HepG2 (cell line): ENCODE data around the gene ANKRD65. TPM values are rescaled to one million over a fixed set of nuclear protein-coding genes. Genes with fewer than 3 reads are reported as not detected.
A peak's percentile ranks its signal among the peaks of the same experiment; 100 is the strongest.

Experiments used
- ATAC-seq: fragments of 200-7000 bp; cut with Tn5 transposase; 3 replicates; pipeline ENCODE4 v1.9.1; 2020; ENCODE audit warnings: mild to moderate bottlenecking, moderate library complexity
- BruUV-seq: library from RNA; stranded (reverse); fragments of 400-500 nt; replicated peaks from 2 replicates; lab custom pipeline; 2021; lab: Mats Ljungman, UMichigan
- CTCF ChIA-PET: fragments of 300-600 bp; formaldehyde crosslinking; extraction: SDS; loops from one replicate; lab custom pipeline; 2021; ENCODE audit warnings: low total read pairs, inconsistent platforms, low intra/inter-chr PET ratio; lab: Yijun Ruan, JAX
- POLR2A ChIA-PET: fragments of 350-600 bp; sonication (Branson Sonifier 250); formaldehyde crosslinking; loops from one replicate; lab custom pipeline; 2020; ENCODE audit warnings: antibody characterized with exemption, inconsistent platforms; lab: Yijun Ruan, JAX
- DNase-seq: peaks from one replicate; pipeline ENCODE4 v3.0.0-alpha.2; 2015; ENCODE audit warnings: low spot score
- FAIRE-seq: peaks from 3 replicates; lab custom pipeline; 2011; peaks lifted over from hg19 to GRCh38; lab: Jason Lieb, UNC
- H2AFZ ChIP-seq: one replicate; pipeline ENCODE4 v1.6.1; 2011; ENCODE audit warnings: low read length, inconsistent platforms
- H3K27ac ChIP-seq: fragments of 300-600 bp; 3 replicates; pipeline ENCODE4 v1.8.0; 2011; ENCODE audit warnings: mixed run types, mild to moderate bottlenecking, mixed read lengths, low read length, inconsistent platforms; ENCODE audit not compliant: insufficient read depth; ENCODE audit errors: extremely low read length
- H3K27me3 ChIP-seq, 2 experiments: fragments of 200-600 bp in 1 of 2; 2 replicates in 1 of 2; 3 replicates in 1 of 2; pipeline versions ENCODE4 v1.6.0 to v1.8.0; 2011; ENCODE audit warnings: low read length in 2 of 2, mild to moderate bottlenecking in 2 of 2, moderate library complexity in 2 of 2, inconsistent platforms in 1 of 2; ENCODE audit not compliant: insufficient read depth in 2 of 2, control insufficient read depth in 1 of 2
- H3K36me3 ChIP-seq, 2 experiments: fragments of 200-600 bp in 1 of 2; replicated peaks in 1 of 2; 2 replicates in 1 of 2; 3 replicates in 1 of 2; pipeline versions ENCODE4 v1.5.1 to v1.8.0; 2011; ENCODE audit warnings: low read length in 2 of 2, inconsistent platforms in 1 of 2; ENCODE audit not compliant: insufficient read depth in 2 of 2, control insufficient read depth in 1 of 2
- H3K4me1 ChIP-seq: 2 replicates; pipeline ENCODE4 v1.5.1; 2012; ENCODE audit warnings: low read length, inconsistent platforms; ENCODE audit not compliant: insufficient read depth
- H3K4me2 ChIP-seq: 2 replicates; pipeline ENCODE4 v1.6.0; 2011; ENCODE audit warnings: low read depth, low read length, inconsistent platforms
- H3K4me3 ChIP-seq, 3 experiments: fragments of 200-600 bp in 1 of 3; sonication (generic), shearing (Covaris generic) in 1 of 3; replicated peaks in 1 of 3; 2 replicates each; pipeline ENCODE4 v1.5.1; 2011 to 2016; ENCODE audit warnings: low read length in 3 of 3, inconsistent platforms in 2 of 3, low read depth in 2 of 3, mild to moderate bottlenecking in 2 of 3, control low read depth in 1 of 3, mixed read lengths in 1 of 3; ENCODE audit not compliant: insufficient read depth in 1 of 3
- H3K79me2 ChIP-seq: one replicate; pipeline ENCODE4 v1.6.1; 2011; ENCODE audit warnings: low read length, inconsistent platforms; ENCODE audit not compliant: insufficient read depth
- H3K9ac ChIP-seq: 2 replicates; pipeline ENCODE4 v1.6.0; 2011; ENCODE audit warnings: mild to moderate bottlenecking, low read depth, low read length, inconsistent platforms; ENCODE audit not compliant: insufficient read depth
- H3K9me3 ChIP-seq: 2 replicates; pipeline ENCODE4 v1.5.1; 2012; ENCODE audit warnings: mild to moderate bottlenecking, low read length
- H4K20me1 ChIP-seq: 2 replicates; pipeline ENCODE4 v1.6.0; 2011; ENCODE audit warnings: inconsistent platforms, mild to moderate bottlenecking, low read length, moderate library complexity; ENCODE audit not compliant: insufficient read depth
- HNRNPH1 ChIP-seq: fragments of 200-400 bp; formaldehyde crosslinking; optimal IDR thresholded peaks from 2 replicates; pipeline ENCODE3; 2017; ENCODE audit warnings: mild to moderate bottlenecking, low read depth, low read length
- MEIS2 ChIP-seq: sonication (generic); formaldehyde crosslinking; IDR thresholded peaks from 2 replicates; pipeline ENCODE4 v1.9.0; 2021; ENCODE audit warnings: mild to moderate bottlenecking, missing genetic modification reagents
- MIER3 ChIP-seq: IDR thresholded peaks from 2 replicates; pipeline ENCODE4 v1.6.1; 2016; ENCODE audit warnings: missing compliant biosample characterization, borderline replicate concordance
- MZF1 ChIP-seq: sonication (generic); formaldehyde crosslinking; IDR thresholded peaks from 2 replicates; pipeline ENCODE4 v1.8.1; 2023; ENCODE audit warnings: mild to moderate bottlenecking, missing genetic modification reagents, borderline replicate concordance
- NCOR1 ChIP-seq: fragments of 200-600 bp; sonication (generic); IDR thresholded peaks from 2 replicates; pipeline ENCODE4 v1.7.0; 2017; ENCODE audit warnings: antibody characterized with exemption, low read length, borderline replicate concordance
- NFYC ChIP-seq: IDR thresholded peaks from 2 replicates; pipeline ENCODE4 v1.6.1; 2016; ENCODE audit warnings: missing genetic modification reagents, missing compliant biosample characterization
- PHF20 ChIP-seq: sonication (generic); formaldehyde crosslinking; IDR thresholded peaks from 2 replicates; pipeline ENCODE4 v1.5.0; 2020; ENCODE audit warnings: mild to moderate bottlenecking, missing genetic modification reagents
- RBAK ChIP-seq: sonication (generic); formaldehyde crosslinking; IDR thresholded peaks from 2 replicates; pipeline ENCODE4 v1.5.1; 2020; ENCODE audit warnings: mild to moderate bottlenecking, missing genetic modification reagents
- SP5 ChIP-seq: IDR thresholded peaks from 2 replicates; pipeline ENCODE4 v1.6.1; 2016; ENCODE audit warnings: low read depth, borderline replicate concordance
- ZMYM3 ChIP-seq: sonication (generic); formaldehyde crosslinking; IDR thresholded peaks from 2 replicates; pipeline ENCODE4 v1.5.1; 2020; ENCODE audit warnings: mild to moderate bottlenecking, missing genetic modification reagents
- ZNF12 ChIP-seq: sonication (generic); formaldehyde crosslinking; IDR thresholded peaks from 2 replicates; pipeline ENCODE4 v1.5.0; 2020; ENCODE audit warnings: missing genetic modification reagents
- ZNF598 ChIP-seq: sonication (generic); formaldehyde crosslinking; IDR thresholded peaks from 2 replicates; pipeline ENCODE4 v1.5.1; 2020; ENCODE audit warnings: mild to moderate bottlenecking, missing genetic modification reagents, borderline replicate concordance
- ZNF713 ChIP-seq: sonication (generic); formaldehyde crosslinking; IDR thresholded peaks from 2 replicates; pipeline ENCODE4 v1.4.0; 2020; ENCODE audit warnings: mild to moderate bottlenecking, missing genetic modification reagents
- WGBS: methylation state at CpG from one replicate; pipeline ENCODE4 v1.1.6; 2017; ENCODE audit warnings: low lambda C conversion rate; 5-methylcytosine and 5-hydroxymethylcytosine counted together
- in situ Hi-C: cut with HindIII; loops from 2 replicates; pipeline ENCODE4 v1.10.0; 2017; ENCODE audit warnings: low pct_unique_long_range_greater_than_20kb; ENCODE audit not compliant: extremely low pct_ligation_motif_present
- intact Hi-C: fragments of 100-400 bp; cut with micrococcal nuclease; formaldehyde crosslinking; loops from one replicate; pipeline ENCODE4 v1.10.0; 2022; ENCODE audit not compliant: unreplicated experiment
- polyA plus RNA-seq, 8 experiments: library from polyadenylated mRNA; depleted of rRNA in 3 of 8; stranded (reverse) in 7 of 8; unstranded in 1 of 8; fragments of >200 nt; fragmentation: Illumina TruSeq in 4 of 8; extraction: Trizol in 4 of 8; gene quantifications; 2 replicates each; pipeline versions ENCODE4 v1.2.1 to v1.2.3, GENCODE V29; 2011 to 2016; ENCODE audit warnings: low read depth in 4 of 8, missing spikeins in 1 of 8, mixed read lengths in 1 of 8; ENCODE audit not compliant: insufficient read depth in 1 of 8
- total RNA-seq, 5 experiments: library from RNA; depleted of rRNA; stranded (reverse); fragments of >200 nt; fragmentation: Illumina TruSeq; extraction: Trizol; gene quantifications; 2 replicates each; pipeline ENCODE4 v1.2.3, GENCODE V29; 2016; ENCODE audit warnings: low read depth in 1 of 5

Gene ANKRD65
- total and polyA plus RNA-seq, 2 of the 13 experiments (the other 11 are each of a cell fraction or from before 2014, with no cell fraction given), result 12.1 to 30.1 TPM

DNA sequence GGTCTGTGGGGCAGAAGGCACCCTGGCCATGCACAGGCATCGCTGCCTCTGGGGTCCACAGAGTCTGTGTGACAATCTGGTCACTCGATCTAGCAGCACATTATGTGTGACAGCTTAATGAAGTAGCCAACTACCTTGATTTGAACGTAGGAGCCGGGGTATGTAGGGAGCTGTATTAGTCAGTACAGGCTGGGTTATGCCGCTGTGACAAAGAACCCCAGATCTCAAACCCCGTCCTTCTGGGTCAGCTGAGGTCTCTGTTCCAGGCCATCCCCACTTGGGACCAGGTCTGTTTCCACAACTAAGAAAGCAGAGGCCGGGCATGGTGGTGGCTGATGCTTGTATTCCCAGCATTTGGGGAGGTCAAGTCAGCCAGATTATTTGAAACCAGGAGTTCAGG is 42.2 kb upstream of the ANKRD65 start:
- no peak overlapping the region for H3K27ac ChIP-seq
- no peak overlapping the region for H3K4me3 ChIP-seq
- no peaks in the 10 kb centered on the region for H3K36me3 ChIP-seq
- H3K4me1 ChIP-seq, result peaks cover 37% of the 10 kb centered on the region
- POLR2A ChIA-PET, result interaction anchor here (1.1 to 1.3 kb wide), 3 partner anchors 25 to 34 kb away, joined by 3 read pairs; no protein-coding TSS in a partner anchor
- intact Hi-C loops, result no loop called here
- FAIRE-seq (no peak), ATAC-seq (no peak)
- 80% methylated on average over 3 of the region's 7 CpGs for WGBS
- no peaks in the 10 kb centered on the region for H3K9me3 ChIP-seq
- H3K79me2 ChIP-seq, result no peaks in the 10 kb centered on the region
- H3K27me3 ChIP-seq, result peaks cover 6 to 15% of the 10 kb centered on the region in 2 experiments; a peak in 4 of 5 replicates
- BruUV-seq, result no TSS peak
- CTCF ChIA-PET, result no interaction called here
- no peak overlapping the region for H2AFZ ChIP-seq
- H3K9ac ChIP-seq, result no peak overlapping the region
- H4K20me1 ChIP-seq, result no peaks in the 10 kb centered on the region
- H3K4me2 ChIP-seq, result peak overlapping the region; percentile 77; the same call in 1 of the 2 replicates
- TF ChIP-seq ZMYM3 (CRISPR knock-in tag) (0 out of 2 replicates have a peak, but pooled peaks have one; percentile 23), ZNF12 (CRISPR knock-in tag) (peak; percentile 99), RBAK (CRISPR knock-in tag) (peak; percentile 76), ZNF598 (no peak), ZNF713 (no peak)
- TF ChIP-seq, all 625 proteins: peak for 3
- DNase-seq, result no peak
- in situ Hi-C loops, result no loop called here

DNA sequence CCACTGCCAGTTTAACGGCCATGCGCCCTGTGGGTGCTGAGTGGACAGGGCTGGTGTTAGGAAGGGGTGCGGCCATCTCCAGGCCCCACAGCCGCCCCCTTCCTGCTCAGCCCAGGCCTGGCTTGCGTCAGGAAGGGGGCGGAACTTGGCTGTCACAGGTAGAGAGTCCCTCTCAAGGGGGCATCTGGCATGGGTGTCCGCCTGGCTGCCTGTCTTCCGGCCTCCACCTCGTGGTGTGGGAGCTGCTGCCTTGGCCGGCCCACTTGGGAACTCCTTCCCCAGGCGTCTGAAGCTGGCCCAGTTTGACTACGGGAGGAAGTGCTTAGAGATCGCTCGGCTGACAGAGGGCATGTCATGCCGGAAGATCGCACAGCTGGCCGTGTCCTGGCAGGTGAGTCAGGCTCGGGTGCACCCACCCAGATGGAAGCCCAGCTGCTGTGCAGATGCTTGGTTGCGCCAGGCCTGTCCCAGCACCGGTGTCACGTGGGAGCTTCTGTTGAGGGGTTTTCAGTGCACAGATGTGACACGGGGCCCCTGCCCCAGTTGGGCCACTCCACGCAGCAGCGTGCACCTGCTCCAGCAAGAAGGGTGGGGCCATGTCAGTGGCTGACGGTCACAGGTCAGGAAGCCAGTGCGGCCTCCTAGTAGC is 41.4 kb upstream of the ANKRD65 start:
- Histone ChIP-seq H3K27ac (no peak overlapping the region), H3K79me2 (no peaks in the 10 kb centered on the region), H3K4me2 (peak overlapping the region; percentile 77), H3K27me3 (peaks cover 6 to 16% of the 10 kb centered on the region in 2 experiments; a peak in 4 of 5 replicates), H3K9ac (peak overlapping the region; percentile 26; the same call in 1 of the 2 replicates), H4K20me1 (no peaks in the 10 kb centered on the region), H3K9me3 (no peaks in the 10 kb centered on the region), H3K36me3 (no peaks in the 10 kb centered on the region), H3K4me1 (peaks cover 37% of the 10 kb centered on the region), H2AFZ (no peak overlapping the region), H3K4me3 (peak overlapping the region; percentile 33 to 71 (median 49); a peak in 5 of 6 replicates)
- DNase-seq (peak; percentile 51), FAIRE-seq (no peak), ATAC-seq (peak; percentile 87)
- no TSS peak for BruUV-seq
- CTCF ChIA-PET, result no interaction called here
- in situ Hi-C loops (no loop called here), intact Hi-C loops (no loop called here)
- POLR2A ChIA-PET, result interaction anchor here (0.8 to 1.9 kb wide), 7 partner anchors 9 to 62 kb away, joined by 3 to 11 read pairs (median 4); partner anchors contain the start of gene ANKRD65
- 0% methylated on average over 3 of the region's 26 CpGs for WGBS
- no peak for TF ChIP-seq HNRNPH1
- no peak for TF ChIP-seq MZF1
- peak; percentile 38; the same call in 1 of the 2 replicates for TF ChIP-seq PHF20
- TF ChIP-seq MEIS2 (CRISPR knock-in tag), result no peak
- no peak for TF ChIP-seq SP5 (CRISPR knock-in tag)
- 0 out of 2 replicates have a peak, but pooled peaks have one; percentile 21 for TF ChIP-seq NFYC (CRISPR knock-in tag)
- no peak for TF ChIP-seq NCOR1
- no peak for TF ChIP-seq MIER3 (CRISPR knock-in tag)
